H9 (cell line): ENCODE measurements around the gene GATD1. TPM values are rescaled to one million over a fixed set of nuclear protein-coding genes. Genes with fewer than 3 reads are reported as not detected.

Experiments used
- DNase-seq: peaks from one replicate; pipeline ENCODE4 v3.0.0-alpha.2; 2017
- H2AFZ ChIP-seq: one replicate; pipeline ENCODE4 v1.6.1; 2013; ENCODE audit warnings: mild to moderate bottlenecking, low read length, control low read depth, moderate library complexity
- H2AK5ac ChIP-seq: 2 replicates; pipeline ENCODE4 v1.6.1; 2013; ENCODE audit warnings: low read length, control low read depth, mixed read lengths; ENCODE audit not compliant: insufficient read length
- H2BK120ac ChIP-seq: one replicate; pipeline ENCODE4 v1.6.1; 2013; ENCODE audit warnings: low read depth, mild to moderate bottlenecking, low read length, control low read depth, inconsistent platforms; ENCODE audit not compliant: poor library complexity, severe bottlenecking
- H2BK12ac ChIP-seq: 2 replicates; pipeline ENCODE4 v1.6.1; 2013; ENCODE audit warnings: low read length, control low read depth, mixed read lengths, low read depth; ENCODE audit not compliant: insufficient read length
- H2BK15ac ChIP-seq: 2 replicates; pipeline ENCODE4 v1.6.1; 2013; ENCODE audit warnings: low read depth, low read length, control low read depth
- H2BK20ac ChIP-seq: one replicate; pipeline ENCODE4 v1.6.1; 2013; ENCODE audit warnings: low read depth, mild to moderate bottlenecking, low read length, control low read depth, inconsistent platforms; ENCODE audit not compliant: poor library complexity, severe bottlenecking
- H2BK5ac ChIP-seq: 2 replicates; pipeline ENCODE4 v1.6.1; 2013; ENCODE audit warnings: low read length, control low read depth, mixed read lengths; ENCODE audit not compliant: insufficient read length
- H3K14ac ChIP-seq: 2 replicates; pipeline ENCODE4 v1.6.1; 2013; ENCODE audit warnings: low read length, control low read depth; ENCODE audit not compliant: insufficient read depth
- H3K18ac ChIP-seq: 2 replicates; pipeline ENCODE4 v1.6.1; 2013; ENCODE audit warnings: low read depth, mild to moderate bottlenecking, mixed read lengths, low read length, control low read depth; ENCODE audit not compliant: insufficient read length
- H3K23ac ChIP-seq: 2 replicates; pipeline ENCODE4 v1.6.1; 2013; ENCODE audit warnings: low read length, control low read depth, mixed read lengths, low read depth; ENCODE audit not compliant: insufficient read length
- H3K23me2 ChIP-seq: 2 replicates; pipeline ENCODE4 v1.6.1; 2013; ENCODE audit warnings: low read depth, mild to moderate bottlenecking, mixed read lengths, low read length, control low read depth; ENCODE audit not compliant: insufficient read length, poor library complexity, severe bottlenecking
- H3K27ac ChIP-seq: 2 replicates; pipeline ENCODE4 v1.5.1; 2013; ENCODE audit warnings: low read length, control low read depth, mixed read lengths, low read depth; ENCODE audit not compliant: insufficient read length
- H3K27me3 ChIP-seq: 2 replicates; pipeline ENCODE4 v1.6.1; 2013; ENCODE audit warnings: low read length, control low read depth, inconsistent platforms; ENCODE audit not compliant: insufficient read depth
- H3K4ac ChIP-seq: 2 replicates; pipeline ENCODE4 v1.6.1; 2013; ENCODE audit warnings: low read depth, mild to moderate bottlenecking, control low read depth, inconsistent platforms, low read length, moderate library complexity
- H3K4me1 ChIP-seq: 2 replicates; pipeline ENCODE4 v1.6.1; 2013; ENCODE audit warnings: low read length, control low read depth, inconsistent platforms; ENCODE audit not compliant: insufficient read depth
- H3K4me2 ChIP-seq: 2 replicates; pipeline ENCODE4 v1.6.1; 2013; ENCODE audit warnings: low read length, control low read depth, mixed read lengths; ENCODE audit not compliant: insufficient read length, insufficient read depth
- H3K56ac ChIP-seq: 2 replicates; pipeline ENCODE4 v1.6.1; 2013; ENCODE audit warnings: low read depth, mild to moderate bottlenecking, mixed read lengths, low read length, control low read depth; ENCODE audit not compliant: insufficient read length
- H3K79me1 ChIP-seq: 2 replicates; pipeline ENCODE4 v1.6.1; 2013; ENCODE audit warnings: low read depth, mild to moderate bottlenecking, moderate library complexity, low read length, control low read depth, inconsistent platforms; ENCODE audit not compliant: insufficient read depth, poor library complexity, severe bottlenecking
- H3K79me2 ChIP-seq: 2 replicates; pipeline ENCODE4 v1.6.1; 2013; ENCODE audit warnings: low read length, control low read depth, inconsistent platforms; ENCODE audit not compliant: insufficient read depth
- H3K9ac ChIP-seq: 2 replicates; pipeline ENCODE4 v1.6.1; 2013; ENCODE audit warnings: low read length, control low read depth, mixed read lengths; ENCODE audit not compliant: insufficient read length; ENCODE audit errors: extremely low read depth
- H3K9me3 ChIP-seq: one replicate; pipeline ENCODE4 v1.6.1; 2013; ENCODE audit warnings: low read depth, low read length, inconsistent platforms; ENCODE audit not compliant: control insufficient read depth
- H3T11ph ChIP-seq: one replicate; pipeline ENCODE4 v1.6.1; 2013; ENCODE audit warnings: mild to moderate bottlenecking, low read length, control low read depth, inconsistent platforms
- H4K20me1 ChIP-seq: one replicate; pipeline ENCODE4 v1.6.1; 2013; ENCODE audit not compliant: control insufficient read depth, insufficient read length, insufficient read depth
- H4K5ac ChIP-seq: 2 replicates; pipeline ENCODE4 v1.6.1; 2013; ENCODE audit warnings: low read depth, mild to moderate bottlenecking, mixed read lengths, low read length, control low read depth; ENCODE audit not compliant: insufficient read length
- H4K8ac ChIP-seq: replicated peaks from 2 replicates; pipeline ENCODE4 v1.6.1; 2013; ENCODE audit warnings: low read length, control low read depth, mixed read lengths, low read depth; ENCODE audit not compliant: insufficient read length
- H4K91ac ChIP-seq: 2 replicates; pipeline ENCODE4 v1.6.1; 2013; ENCODE audit warnings: low read depth, mild to moderate bottlenecking, moderate library complexity, mixed read lengths, low read length, control low read depth; ENCODE audit not compliant: insufficient read length
- H3K27ac Mint-ChIP-seq, 3 experiments: 2 replicates in 2 of 3; 3 replicates in 1 of 3; pipeline ENCODE4 v1.8.0; 2020 to 2021; ENCODE audit warnings: mixed read lengths in 3 of 3, mild to moderate bottlenecking in 1 of 3, moderate library complexity in 1 of 3
- H3K27me3 Mint-ChIP-seq: 2 replicates; pipeline ENCODE4 v1.8.0; 2021; ENCODE audit warnings: low read depth, mild to moderate bottlenecking, moderate library complexity, mixed read lengths
- H3K36me3 Mint-ChIP-seq, 3 experiments: 2 replicates in 2 of 3; 3 replicates in 1 of 3; pipeline ENCODE4 v1.8.0; 2020 to 2021; ENCODE audit warnings: low read depth in 3 of 3, mixed read lengths in 3 of 3; ENCODE audit not compliant: insufficient read depth in 1 of 3
- H3K4me1 Mint-ChIP-seq, 2 experiments: 2 replicates each; pipeline ENCODE4 v1.8.0; 2020; ENCODE audit warnings: mixed read lengths in 2 of 2
- H3K4me3 Mint-ChIP-seq, 2 experiments: 2 replicates in 1 of 2; 3 replicates in 1 of 2; pipeline ENCODE4 v1.8.0; 2020 to 2021; ENCODE audit warnings: mild to moderate bottlenecking in 2 of 2, mixed read lengths in 2 of 2, moderate library complexity in 1 of 2
- H3K9me3 Mint-ChIP-seq, 2 experiments: 2 replicates in 1 of 2; 3 replicates in 1 of 2; pipeline ENCODE4 v1.8.0; 2020; ENCODE audit warnings: mild to moderate bottlenecking in 2 of 2, mixed read lengths in 2 of 2, moderate library complexity in 1 of 2
- WGBS: extraction: QIAGEN DNeasy Blood & Tissue Kit; methylation state at CpG from one replicate; pipeline ENCODE4 v1.1.7; 2013; ENCODE audit warnings: missing lambda C conversion rate, low lambda C conversion rate, mixed read lengths; ENCODE audit not compliant: insufficient read length; ENCODE audit errors: extremely low coverage; 5-methylcytosine and 5-hydroxymethylcytosine counted together
- total RNA-seq: library from RNA; stranded (reverse); gene quantifications from 2 replicates; pipeline ENCODE4 v1.2.1, GENCODE V29; 2021
- TF ChIP-seq, protein P1 (sequence below): fragments of 200-600 bp; sonication (generic); conservative IDR thresholded peaks from 3 replicates; pipeline ENCODE4 v1.8.0; 2021; ENCODE audit warnings: antibody characterized with exemption, mild to moderate bottlenecking

The GATD1 gene
- total RNA-seq, 1 experiment from 2014 or later = 60.0 TPM

DNA sequence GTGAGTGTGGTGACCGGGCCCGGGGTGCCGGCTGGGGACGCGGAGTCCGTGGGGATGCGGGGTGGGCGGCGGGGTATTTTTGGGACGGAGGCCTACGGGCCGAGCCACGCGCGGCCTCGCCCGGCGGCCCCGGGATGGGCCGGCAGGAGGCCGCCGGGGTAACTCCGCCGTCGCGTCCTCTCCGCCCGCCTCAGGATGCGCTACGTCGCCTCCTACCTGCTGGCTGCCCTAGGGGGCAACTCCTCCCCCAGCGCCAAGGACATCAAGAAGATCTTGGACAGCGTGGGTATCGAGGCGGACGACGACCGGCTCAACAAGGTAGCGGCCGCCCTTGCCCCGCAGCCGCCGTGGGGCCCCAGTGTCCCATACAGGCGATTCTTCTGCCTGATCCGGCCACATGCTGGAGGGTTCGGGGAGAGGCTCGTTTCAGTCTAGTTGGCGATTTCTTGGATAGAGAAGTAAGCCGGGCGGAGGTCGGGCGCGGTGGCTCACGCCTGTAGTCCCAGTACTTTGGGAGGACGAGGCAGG lies 32.8 kb upstream of the GATD1 start:
- WGBS = no CpG with 5 or more reads among the region's 55 CpGs
- peaks cover 10% of the 10 kb centered on the region; the same call in 1 of the 2 replicates for H3K79me2 ChIP-seq
- no peaks in the 10 kb centered on the region for H3K9me3 ChIP-seq

More for the DNA sequence above, 32.8 kb upstream of the GATD1 start:
- no peaks in the 10 kb centered on the region for H3K27me3 Mint-ChIP-seq
- H2BK12ac ChIP-seq = no peak overlapping the region
- H4K8ac ChIP-seq = no peak overlapping the region
- no peak overlapping the region for H2AK5ac ChIP-seq
- H3K18ac ChIP-seq = no peak overlapping the region
- H2AFZ ChIP-seq = no peak overlapping the region
- H2BK120ac ChIP-seq = no peak overlapping the region
- peak overlapping the region; percentile 47; the same call in 1 of the 2 replicates for H3K14ac ChIP-seq
- no peaks in the 10 kb centered on the region for H3K4me1 ChIP-seq
- H3K56ac ChIP-seq = no peak overlapping the region
- no peaks in the 10 kb centered on the region for H4K20me1 ChIP-seq
- H3K4me2 ChIP-seq = peak overlapping the region; percentile 57
- peak overlapping the region in 2 of 3 experiments; percentile 87 to 99; a peak in 4 of 7 replicates for H3K27ac Mint-ChIP-seq
- no peak overlapping the region for H3T11ph ChIP-seq
- no peak overlapping the region for H4K91ac ChIP-seq
- H3K4me3 Mint-ChIP-seq = peak overlapping the region; percentile 91 to 98
- H3K4ac ChIP-seq = no peak overlapping the region
- DNase-seq = no peak
- H3K9me3 Mint-ChIP-seq = no peaks in the 10 kb centered on the region
- H2BK15ac ChIP-seq = no peak overlapping the region
- no peak overlapping the region for H2BK5ac ChIP-seq
- peaks cover 29 to 40% (median 29%) of the 10 kb centered on the region in 3 experiments for H3K36me3 Mint-ChIP-seq
- peaks cover 9% of the 10 kb centered on the region for H3K79me1 ChIP-seq
- TF ChIP-seq, protein P1, sequence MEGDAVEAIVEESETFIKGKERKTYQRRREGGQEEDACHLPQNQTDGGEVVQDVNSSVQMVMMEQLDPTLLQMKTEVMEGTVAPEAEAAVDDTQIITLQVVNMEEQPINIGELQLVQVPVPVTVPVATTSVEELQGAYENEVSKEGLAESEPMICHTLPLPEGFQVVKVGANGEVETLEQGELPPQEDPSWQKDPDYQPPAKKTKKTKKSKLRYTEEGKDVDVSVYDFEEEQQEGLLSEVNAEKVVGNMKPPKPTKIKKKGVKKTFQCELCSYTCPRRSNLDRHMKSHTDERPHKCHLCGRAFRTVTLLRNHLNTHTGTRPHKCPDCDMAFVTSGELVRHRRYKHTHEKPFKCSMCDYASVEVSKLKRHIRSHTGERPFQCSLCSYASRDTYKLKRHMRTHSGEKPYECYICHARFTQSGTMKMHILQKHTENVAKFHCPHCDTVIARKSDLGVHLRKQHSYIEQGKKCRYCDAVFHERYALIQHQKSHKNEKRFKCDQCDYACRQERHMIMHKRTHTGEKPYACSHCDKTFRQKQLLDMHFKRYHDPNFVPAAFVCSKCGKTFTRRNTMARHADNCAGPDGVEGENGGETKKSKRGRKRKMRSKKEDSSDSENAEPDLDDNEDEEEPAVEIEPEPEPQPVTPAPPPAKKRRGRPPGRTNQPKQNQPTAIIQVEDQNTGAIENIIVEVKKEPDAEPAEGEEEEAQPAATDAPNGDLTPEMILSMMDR = peak; percentile 19; the same call in 1 of the 3 replicates
- no peak overlapping the region for H2BK20ac ChIP-seq
- H3K4me1 Mint-ChIP-seq = peaks cover 11 to 28% of the 10 kb centered on the region in 2 experiments
- H3K27ac ChIP-seq = no peak overlapping the region
- H3K23ac ChIP-seq = no peak overlapping the region
- H4K5ac ChIP-seq = no peak overlapping the region
- peaks cover 16% of the 10 kb centered on the region for H3K23me2 ChIP-seq
- H3K27me3 ChIP-seq = no peaks in the 10 kb centered on the region
- H3K9ac ChIP-seq = peak overlapping the region; percentile 61
